IMR-90 (cell line): ENCODE results near the gene CD81. TPM values are rescaled to one million over a fixed set of nuclear protein-coding genes. Genes with fewer than 3 reads are reported as not detected.
A peak's percentile ranks its signal among the peaks of the same experiment; 100 is the strongest.

Source experiments
- ATAC-seq: fragments of 200-7000 bp; cut with Tn5 transposase; 2 replicates; pipeline ENCODE4 v1.9.1; 2020; ENCODE audit warnings: low read depth, mild to moderate bottlenecking, moderate library complexity
- BruUV-seq: library from RNA; stranded (reverse); fragments of 400-500 nt; replicated peaks from 2 replicates; lab custom pipeline; 2021; lab: Mats Ljungman, UMichigan
- CTCF ChIA-PET: fragments of 300-600 bp; formaldehyde crosslinking; extraction: SDS; loops from one replicate; lab custom pipeline; 2021; ENCODE audit warnings: antibody characterized with exemption; lab: Yijun Ruan, JAX
- POLR2A ChIA-PET: fragments of 300-600 bp; sonication (Branson Sonifier 250); formaldehyde crosslinking; loops from one replicate; lab custom pipeline; 2022; ENCODE audit warnings: antibody characterized with exemption; ENCODE audit not compliant: unreplicated experiment; lab: Charles Lee
- DNase-seq: peaks from one replicate; pipeline ENCODE4 v3.0.0; 2013
- H2AFZ ChIP-seq: replicated peaks from 2 replicates; pipeline ENCODE3; 2013; ENCODE audit warnings: low read length, mild to moderate bottlenecking; ENCODE audit not compliant: poor library complexity
- H2AK5ac ChIP-seq: 2 replicates; pipeline ENCODE4 v1.6.1; 2013; ENCODE audit warnings: low read depth, low read length, inconsistent platforms
- H2AK9ac ChIP-seq: replicated peaks from 2 replicates; pipeline ENCODE3; 2013; ENCODE audit warnings: mild to moderate bottlenecking, low read depth, low read length, moderate library complexity; ENCODE audit not compliant: poor library complexity
- H2BK120ac ChIP-seq: 2 replicates; pipeline ENCODE4 v1.6.1; 2013; ENCODE audit warnings: low read depth, low read length, inconsistent platforms
- H2BK15ac ChIP-seq: 3 replicates; pipeline ENCODE4 v1.6.1; 2013; ENCODE audit warnings: low read depth, low read length, inconsistent platforms
- H2BK20ac ChIP-seq: 2 replicates; pipeline ENCODE4 v1.6.1; 2013; ENCODE audit warnings: low read depth, mild to moderate bottlenecking, inconsistent platforms, low read length, moderate library complexity
- H2BK5ac ChIP-seq: 2 replicates; pipeline ENCODE4 v1.6.1; 2013; ENCODE audit warnings: mild to moderate bottlenecking, low read depth, low read length, inconsistent platforms; ENCODE audit not compliant: poor library complexity, severe bottlenecking
- H3K14ac ChIP-seq: replicated peaks from 2 replicates; pipeline ENCODE4 v1.6.1; 2013; ENCODE audit warnings: low read depth, low read length, inconsistent platforms
- H3K18ac ChIP-seq: 2 replicates; pipeline ENCODE4 v1.6.1; 2013; ENCODE audit warnings: low read depth, low read length, control low read depth
- H3K23ac ChIP-seq: 2 replicates; pipeline ENCODE4 v1.6.1; 2013; ENCODE audit warnings: low read depth, low read length, inconsistent platforms
- H3K27ac ChIP-seq: 2 replicates; pipeline ENCODE4 v1.5.1; 2013; ENCODE audit warnings: mild to moderate bottlenecking, control low read depth, low read length; ENCODE audit not compliant: insufficient read depth
- H3K27me3 ChIP-seq: 2 replicates; pipeline ENCODE4 v1.6.1; 2013; ENCODE audit warnings: low read length; ENCODE audit not compliant: control insufficient read depth, insufficient read depth
- H3K36me3 ChIP-seq: 2 replicates; pipeline ENCODE4 v1.6.1; 2013; ENCODE audit warnings: low read length, mixed read lengths; ENCODE audit not compliant: control insufficient read depth, insufficient read depth
- H3K4ac ChIP-seq: 2 replicates; pipeline ENCODE4 v1.6.1; 2013; ENCODE audit warnings: low read depth, low read length, inconsistent platforms
- H3K4me1 ChIP-seq: 2 replicates; pipeline ENCODE4 v1.6.1; 2013; ENCODE audit warnings: low read length, mixed read lengths; ENCODE audit not compliant: control insufficient read depth, insufficient read depth
- H3K4me2 ChIP-seq: 2 replicates; pipeline ENCODE4 v1.6.1; 2013; ENCODE audit warnings: low read depth, mild to moderate bottlenecking, control low read depth, low read length, moderate library complexity
- H3K4me3 ChIP-seq: 2 replicates; pipeline ENCODE4 v1.5.1; 2013; ENCODE audit warnings: low read depth, mild to moderate bottlenecking, control low read depth, low read length, moderate library complexity; ENCODE audit not compliant: insufficient read depth
- H3K56ac ChIP-seq: 2 replicates; pipeline ENCODE4 v1.6.1; 2013; ENCODE audit warnings: low read length, inconsistent platforms; ENCODE audit not compliant: insufficient read depth; ENCODE audit errors: extremely low read depth
- H3K79me1 ChIP-seq, 2 experiments: 2 replicates each; pipeline ENCODE4 v1.6.1; 2013; ENCODE audit warnings: low read length in 2 of 2, inconsistent platforms in 1 of 2, low read depth in 1 of 2
- H3K9ac ChIP-seq: 2 replicates; pipeline ENCODE4 v1.6.1; 2013; ENCODE audit warnings: low read depth, low read length, control low read depth
- H3K9me1 ChIP-seq: 2 replicates; pipeline ENCODE4 v1.6.1; 2013; ENCODE audit warnings: low read length, inconsistent platforms; ENCODE audit not compliant: insufficient read depth
- H3K9me3 ChIP-seq: 2 replicates; pipeline ENCODE4 v1.6.1; 2013; ENCODE audit warnings: low read length; ENCODE audit not compliant: control insufficient read depth, insufficient read depth
- H4K20me1 ChIP-seq: 2 replicates; pipeline ENCODE4 v1.6.1; 2013; ENCODE audit warnings: low read length, inconsistent platforms; ENCODE audit not compliant: insufficient read depth
- H4K5ac ChIP-seq: 2 replicates; pipeline ENCODE4 v1.6.1; 2013; ENCODE audit warnings: mild to moderate bottlenecking, low read depth, low read length, control low read depth
- H4K8ac ChIP-seq, 2 experiments: 2 replicates each; pipeline ENCODE4 v1.6.1; 2013; ENCODE audit warnings: low read depth in 2 of 2, low read length in 2 of 2, control low read depth in 1 of 2, inconsistent platforms in 1 of 2
- H4K91ac ChIP-seq: 2 replicates; pipeline ENCODE4 v1.6.1; 2013; ENCODE audit warnings: low read depth, low read length, inconsistent platforms; ENCODE audit not compliant: insufficient read depth
- CEBPB ChIP-seq: IDR thresholded peaks from 2 replicates; pipeline ENCODE4 v1.6.1; 2012; ENCODE audit warnings: low read depth, low read length, improper control_type of control experiment
- MAZ ChIP-seq: IDR thresholded peaks from 2 replicates; pipeline ENCODE4 v1.6.1; 2012; ENCODE audit warnings: low read depth, mild to moderate bottlenecking, low read length, improper control_type of control experiment, moderate library complexity, borderline replicate concordance
- RAD21 ChIP-seq: IDR thresholded peaks from 2 replicates; pipeline ENCODE4 v1.6.1; 2012; ENCODE audit warnings: low read length, improper control_type of control experiment
- RFX5 ChIP-seq: IDR thresholded peaks from 2 replicates; pipeline ENCODE4 v1.8.0; 2012; ENCODE audit warnings: low read depth, mild to moderate bottlenecking, low read length, moderate library complexity
- WGBS, 2 experiments: methylation state at CpG; one replicate each; pipeline versions ENCODE4 v1.1.5 to v1.1.7; 2013; ENCODE audit warnings: missing lambda C conversion rate in 2 of 2; ENCODE audit not compliant: insufficient read length in 1 of 2; ENCODE audit errors: extremely low coverage in 2 of 2; 5-methylcytosine and 5-hydroxymethylcytosine counted together
- dilution Hi-C: fragments of 300-500 bp; cut with HindIII; formaldehyde crosslinking; loops from one replicate; pipeline ENCODE4 v1.14.3; 2018; ENCODE audit warnings: low sequenced_read_pairs; ENCODE audit not compliant: unreplicated experiment
- in situ Hi-C: fragments of 300-500 bp; cut with MboI; formaldehyde crosslinking; loops from 3 replicates; pipeline ENCODE4 v1.14.3; 2019; ENCODE audit warnings: low sequenced_read_pairs, inconsistent platforms, mixed read lengths
- intact Hi-C: fragments of 100-400 bp; cut with micrococcal nuclease; formaldehyde crosslinking; loops from 2 replicates; pipeline ENCODE4 v1.10.0; 2022
- polyA plus RNA-seq, 3 experiments: library from polyadenylated mRNA; depleted of rRNA; stranded (reverse); fragments of >200 nt; gene quantifications; 2 replicates each; pipeline ENCODE4 v1.2.3, GENCODE V29; 2012; ENCODE audit warnings: low replicate concordance in 1 of 3
- total RNA-seq: library from RNA; depleted of rRNA; stranded (reverse); fragments of >200 nt; gene quantifications from 2 replicates; pipeline ENCODE4 v1.2.3, GENCODE V29; 2012

Gene CD81
- total and polyA plus RNA-seq, 2 of the 4 experiments (the other 2 are of a cell fraction): 159 to 689 TPM

DNA sequence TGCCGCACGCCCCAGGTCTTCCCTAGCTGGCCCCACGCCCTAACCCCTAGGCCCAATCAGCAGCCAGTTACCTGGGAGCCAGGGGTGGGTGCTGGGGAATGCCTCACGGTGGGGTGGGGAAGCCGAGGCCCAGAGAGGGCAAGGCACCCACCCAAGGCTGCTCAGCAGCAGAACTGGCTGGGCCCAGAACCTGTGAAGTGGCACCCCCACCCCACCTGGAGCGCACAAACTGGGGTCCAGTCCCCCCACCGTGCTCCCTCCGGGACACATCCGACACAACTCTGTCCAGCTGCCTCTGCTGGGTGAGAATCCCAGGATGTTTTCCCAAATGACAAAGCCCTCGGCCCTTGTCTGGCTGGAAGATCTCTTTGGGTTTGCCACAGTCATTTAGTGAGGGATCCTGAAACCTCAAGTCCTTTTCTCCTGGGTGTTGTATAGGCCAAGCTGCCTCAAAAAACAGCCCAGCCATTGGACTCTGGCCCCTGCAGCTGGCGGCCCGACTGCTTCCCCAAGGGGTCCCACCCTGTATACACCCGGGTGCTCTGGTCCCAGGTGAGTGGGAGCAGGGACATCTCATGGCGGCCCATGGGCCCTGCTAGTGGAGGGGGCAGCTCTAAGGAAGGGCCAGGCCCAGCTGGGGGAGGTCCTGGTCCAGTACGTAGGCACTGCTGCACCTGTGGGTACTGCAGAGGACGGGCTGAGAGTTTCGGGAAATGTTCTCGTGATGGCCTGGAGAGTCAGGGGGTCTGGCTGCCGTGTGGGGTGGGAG lies 44.3 kb downstream of the CD81 start:
- Histone ChIP-seq H3K27me3 (peaks cover 11% of the 10 kb centered on the region; the same call in 1 of the 2 replicates), H3K18ac (no peak overlapping the region), H3K79me1 (no peaks in the 10 kb centered on the region), H2AK5ac (no peak overlapping the region), H3K9ac (no peak overlapping the region), H4K8ac (no peak overlapping the region), H2BK120ac (no peak overlapping the region), H2BK15ac (no peak overlapping the region), H2AK9ac (peak overlapping the region; percentile 22), H2BK20ac (no peak overlapping the region), H3K56ac (no peak overlapping the region), H3K14ac (no peak overlapping the region), H3K9me1 (no peaks in the 10 kb centered on the region), H3K9me3 (no peaks in the 10 kb centered on the region), H2AFZ (no peak overlapping the region), H3K23ac (no peak overlapping the region), H4K91ac (no peak overlapping the region), H2BK5ac (no peak overlapping the region), H3K36me3 (no peaks in the 10 kb centered on the region), H3K4me3 (no peak overlapping the region), H3K4me1 (no peaks in the 10 kb centered on the region), H3K4ac (no peak overlapping the region), H3K27ac (no peak overlapping the region), H3K4me2 (no peak overlapping the region), H4K20me1 (no peaks in the 10 kb centered on the region), H4K5ac (no peak overlapping the region)
- POLR2A ChIA-PET: no interaction called here
- no TSS peak for BruUV-seq
- dilution Hi-C loops (no loop called here), intact Hi-C loops (no loop called here), in situ Hi-C loops (loop anchor here (10.0 kb wide), 1 partner anchor 473 kb away; no protein-coding TSS in a partner anchor)
- TF ChIP-seq RFX5 (no peak), CEBPB (no peak), MAZ (no peak), RAD21 (no peak)
- DNase-seq: no peak
- 100% methylated on average over 3 of the region's 19 CpGs; no CpG with 5 or more reads in 1 of the 2 experiments for WGBS, 2 experiments
- no peak for ATAC-seq
- CTCF ChIA-PET: interaction anchor here (0.6 to 3.3 kb wide), 4 partner anchors 110 to 235 kb away, joined by 3 to 73 read pairs (median 6); no protein-coding TSS in a partner anchor
